DOHH2 (cell line): Measurements from ENCODE around the gene ZNFX1.

Experiments used
- EZH2phosphoT487 ChIP-seq: fragments of 200-600 bp; sonication (generic); IDR thresholded peaks from 2 replicates; pipeline ENCODE4 v1.6.1; 2017; ENCODE audit warnings: borderline replicate concordance, mild to moderate bottlenecking, antibody characterized with exemption, low read length, moderate library complexity, mixed read lengths
- TF ChIP-seq, protein P1 (sequence below): fragments of 200-600 bp; sonication (generic); IDR thresholded peaks from one replicate; pipeline ENCODE4 v1.5.1; 2014; ENCODE audit warnings: antibody characterized with exemption, mild to moderate bottlenecking, low read depth, low read length; ENCODE audit not compliant: poor library complexity, severe bottlenecking

DNA sequence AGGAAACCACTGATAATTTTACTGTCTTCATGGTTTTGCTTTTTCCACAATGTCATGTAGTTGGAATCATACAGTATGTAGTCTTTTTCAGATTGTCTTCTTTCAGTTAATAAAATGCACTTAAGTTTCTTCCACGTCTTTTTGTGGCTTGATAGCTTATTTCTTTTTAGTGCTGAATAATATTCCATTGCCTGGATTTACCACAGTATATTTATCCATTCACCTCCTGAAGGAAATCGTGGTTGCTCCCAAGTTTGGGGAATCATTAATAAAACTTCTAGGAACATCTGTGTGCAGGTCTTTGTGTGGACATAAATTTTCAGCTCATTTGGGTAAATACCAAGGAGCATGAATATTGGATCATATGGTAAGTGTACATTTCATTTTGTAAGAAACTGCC is 38.8 kb upstream of the ZNFX1 start:
- TF ChIP-seq, protein P1, sequence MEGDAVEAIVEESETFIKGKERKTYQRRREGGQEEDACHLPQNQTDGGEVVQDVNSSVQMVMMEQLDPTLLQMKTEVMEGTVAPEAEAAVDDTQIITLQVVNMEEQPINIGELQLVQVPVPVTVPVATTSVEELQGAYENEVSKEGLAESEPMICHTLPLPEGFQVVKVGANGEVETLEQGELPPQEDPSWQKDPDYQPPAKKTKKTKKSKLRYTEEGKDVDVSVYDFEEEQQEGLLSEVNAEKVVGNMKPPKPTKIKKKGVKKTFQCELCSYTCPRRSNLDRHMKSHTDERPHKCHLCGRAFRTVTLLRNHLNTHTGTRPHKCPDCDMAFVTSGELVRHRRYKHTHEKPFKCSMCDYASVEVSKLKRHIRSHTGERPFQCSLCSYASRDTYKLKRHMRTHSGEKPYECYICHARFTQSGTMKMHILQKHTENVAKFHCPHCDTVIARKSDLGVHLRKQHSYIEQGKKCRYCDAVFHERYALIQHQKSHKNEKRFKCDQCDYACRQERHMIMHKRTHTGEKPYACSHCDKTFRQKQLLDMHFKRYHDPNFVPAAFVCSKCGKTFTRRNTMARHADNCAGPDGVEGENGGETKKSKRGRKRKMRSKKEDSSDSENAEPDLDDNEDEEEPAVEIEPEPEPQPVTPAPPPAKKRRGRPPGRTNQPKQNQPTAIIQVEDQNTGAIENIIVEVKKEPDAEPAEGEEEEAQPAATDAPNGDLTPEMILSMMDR, result no peak
- no peak for TF ChIP-seq EZH2phosphoT487
